GM21825 (cell line): ENCODE measurements around the gene EMP2.
"Not testable (repeated sequence)": the region's sequence is repeated elsewhere in the genome, so short reads cannot be mapped to it uniquely, and the experiment has no call there.

ENCODE experiments used
- ATAC-seq: cut with Tn5 transposase; IDR thresholded peaks from one replicate; pipeline ENCODE4 v1.9.1; 2021; ENCODE audit warnings: mild to moderate bottlenecking, moderate library complexity; ENCODE audit not compliant: unreplicated experiment

Gene EMP2

DNA sequence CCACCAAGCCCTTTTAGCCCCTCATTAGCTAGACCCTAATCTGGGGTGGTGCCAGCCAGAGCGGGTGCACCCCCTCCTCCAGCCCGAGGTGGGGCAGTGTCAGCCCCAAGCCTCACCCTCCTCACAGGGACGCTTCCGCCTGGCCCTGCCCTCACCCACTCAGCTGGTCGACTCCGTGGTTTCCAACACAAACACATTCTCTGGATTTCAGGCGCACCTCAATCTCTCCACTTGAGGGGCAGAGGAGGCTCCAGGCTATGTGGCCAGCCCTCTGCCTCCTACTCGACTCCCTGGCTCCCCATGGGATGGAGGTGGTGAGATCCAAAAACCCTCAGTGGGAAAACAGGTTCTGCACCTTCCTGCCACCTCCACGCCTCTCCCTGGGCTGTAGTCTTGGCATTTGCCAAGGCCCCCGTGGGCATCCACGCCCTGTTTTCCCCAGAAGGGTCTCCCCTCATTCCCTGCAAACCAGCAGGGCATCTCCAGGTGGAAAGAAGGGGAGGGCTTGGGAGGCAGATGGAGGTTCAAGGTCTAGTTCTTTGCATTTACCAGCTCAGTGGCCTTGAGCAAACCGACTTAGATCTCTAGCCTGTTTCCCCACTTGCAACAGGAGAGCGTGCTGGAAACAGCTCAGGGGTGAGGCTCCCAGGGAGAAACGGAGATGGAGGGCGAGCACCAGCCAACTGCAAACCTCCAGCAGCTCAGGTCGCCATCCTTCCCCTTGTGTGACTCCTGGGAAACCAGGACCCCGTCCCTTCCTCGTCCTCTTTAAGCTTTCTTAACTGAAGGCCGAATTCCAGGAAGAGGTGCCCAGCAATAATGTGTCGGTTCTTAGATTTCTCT lies 1.7 kb downstream of the EMP2 start:
- ATAC-seq, result no peak

GRCh38 chr16:10577305-10578202 lies 2.8 kb downstream of the EMP2 start:
- no peak for ATAC-seq

- ATAC-seq, result no peak
These were observed 3.8 kb downstream of the EMP2 start for GRCh38 chr16:10576390-10577304.

- ATAC-seq, result no peak
These were observed 4.8 kb downstream of the EMP2 start for GRCh38 chr16:10575506-10576130.

GRCh38 chr16:10572611-10573010 lies 7.8 kb downstream of the EMP2 start:
- no peak for ATAC-seq

GRCh38 chr16:10571354-10571753 lies 9.0 kb downstream of the EMP2 start:
- ATAC-seq, result no peak

DNA sequence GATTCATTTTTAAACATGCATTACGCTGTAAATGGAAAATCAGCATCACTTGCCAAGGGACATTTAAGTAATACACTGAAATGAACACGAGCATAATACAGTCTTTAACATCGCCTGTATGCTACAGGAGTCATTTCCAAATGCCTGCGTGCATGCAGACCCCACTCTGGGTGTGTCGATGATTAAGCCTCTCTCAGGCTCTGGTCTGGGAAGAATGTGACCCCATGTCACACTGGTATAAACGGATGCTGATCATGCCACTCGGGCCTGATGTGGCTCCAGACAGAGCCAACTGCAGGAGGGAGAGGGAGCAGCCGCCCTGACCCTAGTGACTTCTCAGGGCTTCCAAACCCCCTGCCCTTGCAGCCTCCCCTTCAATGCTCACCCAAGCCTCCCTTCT lies 10.8 kb downstream of the EMP2 start:
- ATAC-seq, result no peak

- no peak for ATAC-seq
These were observed 13.8 kb downstream of the EMP2 start for GRCh38 chr16:10566613-10567012.

DNA sequence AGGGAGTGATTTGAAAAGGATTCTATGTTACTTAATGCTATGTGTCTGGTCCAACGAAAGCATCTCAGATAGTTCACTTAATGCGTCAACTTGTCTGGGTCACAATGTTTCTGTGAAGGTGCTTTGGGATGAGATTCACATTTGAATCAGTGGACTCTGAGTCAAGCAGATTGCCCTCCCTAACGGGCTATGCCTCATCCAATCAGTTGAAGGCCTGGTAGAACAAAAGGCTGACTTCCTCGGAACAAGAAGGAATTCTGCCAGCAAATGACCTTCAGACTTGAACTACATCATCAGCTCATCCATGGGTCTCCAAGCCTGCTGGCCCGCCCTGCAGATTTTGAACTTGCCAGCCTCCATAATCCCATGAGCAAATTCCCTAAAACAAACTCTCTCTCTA lies 15.2 kb downstream of the EMP2 start:
- ATAC-seq, result no peak

- ATAC-seq, result no peak
These were observed 15.8 kb downstream of the EMP2 start for GRCh38 chr16:10564591-10564990.

DNA sequence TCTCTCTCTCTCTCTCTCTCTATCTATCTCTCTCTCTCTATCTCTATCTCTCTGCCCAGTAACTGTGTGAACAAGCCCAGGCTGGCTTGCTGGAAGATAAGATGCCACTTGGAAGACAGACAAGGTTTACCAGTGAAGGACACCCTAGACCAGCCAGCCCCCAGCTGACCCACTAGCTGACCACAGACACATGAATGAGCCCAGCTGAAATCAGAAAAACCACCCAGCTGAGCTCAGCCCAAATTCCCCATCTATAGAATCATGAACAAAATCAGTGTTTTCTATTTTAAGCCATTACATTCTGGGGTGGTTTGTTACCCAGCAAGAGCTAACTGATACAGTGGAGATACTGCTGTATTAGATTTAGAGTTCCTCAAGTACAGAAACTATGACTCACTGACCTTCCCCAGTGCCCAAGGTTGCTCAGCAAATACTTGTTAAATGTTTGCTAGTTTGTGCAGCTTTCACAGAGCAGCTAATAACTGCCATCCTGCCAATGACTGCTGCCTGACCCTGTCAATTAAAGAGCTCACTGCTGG lies 18.0 kb downstream of the EMP2 start:
- ATAC-seq, result no peak

GRCh38 chr16:10561425-10561824 lies 19.0 kb downstream of the EMP2 start:
- ATAC-seq, result no peak

DNA sequence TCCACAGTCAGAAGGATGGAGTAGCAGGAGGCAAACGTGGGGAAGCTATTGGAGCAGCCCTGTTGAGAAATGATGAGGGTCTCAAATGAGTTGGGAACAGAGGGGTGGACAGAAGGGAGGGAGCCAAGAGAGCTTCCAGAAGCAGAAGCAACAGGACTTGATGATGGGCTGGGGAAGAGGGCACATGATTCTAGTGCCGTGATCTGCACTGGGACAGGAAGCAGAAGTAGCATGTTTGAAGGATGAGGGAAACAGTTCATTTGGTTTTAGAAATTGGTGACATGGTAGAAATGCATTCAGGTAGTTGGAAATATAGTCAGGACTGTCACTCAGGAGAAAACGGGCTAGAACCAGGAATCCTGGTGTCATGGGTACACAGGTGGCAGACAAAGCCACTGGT lies 19.4 kb downstream of the EMP2 start:
- ATAC-seq, result no peak

- ATAC-seq, result not testable (repeated sequence)
These were observed 20.6 kb downstream of the EMP2 start for GRCh38 chr16:10559792-10560191.

GRCh38 chr16:10558746-10559641 lies 21.4 kb downstream of the EMP2 start:
- no peak for ATAC-seq

DNA sequence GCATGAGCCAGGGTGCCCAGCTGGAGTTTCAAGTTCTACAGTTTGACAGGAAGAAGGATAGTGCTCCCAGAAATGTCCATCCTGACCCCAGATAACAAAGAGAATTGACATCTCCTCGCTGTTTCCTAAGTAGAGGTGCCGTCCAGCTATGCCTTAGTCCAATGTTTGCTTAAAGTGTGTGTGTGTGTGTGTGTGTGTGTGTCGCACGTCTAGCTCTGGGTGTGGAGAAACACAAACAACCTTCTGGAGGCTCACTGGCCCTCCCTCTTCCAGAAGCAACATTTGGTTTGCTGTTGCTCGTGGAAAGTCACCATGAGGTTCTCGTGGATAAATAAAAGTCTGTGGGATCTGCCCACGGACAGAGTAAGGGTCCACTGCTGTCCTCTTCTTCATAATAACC lies 22.1 kb downstream of the EMP2 start:
- no peak for ATAC-seq

- ATAC-seq, result no peak
These were observed 22.6 kb downstream of the EMP2 start for GRCh38 chr16:10557750-10558149.

- no peak for ATAC-seq
These were observed 24.2 kb downstream of the EMP2 start for GRCh38 chr16:10556236-10556635.

DNA sequence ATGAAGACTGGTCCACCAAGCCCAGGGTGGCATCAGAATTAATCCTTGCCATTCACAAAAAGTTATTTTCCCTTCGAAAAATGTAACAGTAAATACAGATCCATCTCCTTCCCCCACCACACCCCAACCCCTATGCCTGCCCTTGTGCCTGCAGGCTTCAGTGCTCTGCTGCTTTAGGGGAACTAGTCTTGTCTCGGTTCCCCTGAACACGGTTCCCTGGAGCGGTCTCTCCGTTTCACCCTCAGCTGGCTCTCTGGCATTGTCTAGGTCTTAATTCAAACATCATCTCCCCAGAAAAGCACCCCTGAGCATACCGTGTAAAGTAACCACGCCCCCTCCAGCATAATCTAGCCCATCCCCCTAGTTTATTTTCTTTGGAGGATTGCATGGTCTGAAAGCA lies 25.8 kb downstream of the EMP2 start:
- ATAC-seq, result no peak
